Upper lobe of right lung (tissue), 1 donor: ENCODE measurements around the gene ZNF777. TPM values are rescaled to one million over a fixed set of nuclear protein-coding genes. Genes with fewer than 3 reads are reported as not detected.
"Not testable (repeated sequence)": the region's sequence is repeated elsewhere in the genome, so short reads cannot be mapped to it uniquely, and the experiment has no call there.

ENCODE experiments used
- ATAC-seq: fragments of 200-7000 bp; cut with Tn5 transposase; one replicate; pipeline ENCODE4 v1.9.1; 2020; ENCODE audit warnings: mild to moderate bottlenecking, moderate library complexity
- DNase-seq: peaks from one replicate; pipeline ENCODE4 v3.0.0-alpha.2; 2020
- H3K27ac ChIP-seq: fragments of 200-600 bp; one replicate; pipeline ENCODE4 v1.8.0; 2022
- H3K27me3 ChIP-seq: fragments of 200-600 bp; one replicate; pipeline ENCODE4 v1.8.0; 2022; ENCODE audit warnings: mild to moderate bottlenecking
- H3K36me3 ChIP-seq: fragments of 200-600 bp; one replicate; pipeline ENCODE4 v1.8.0; 2022
- H3K4me1 ChIP-seq: fragments of 200-600 bp; one replicate; pipeline ENCODE4 v1.8.0; 2022
- H3K4me3 ChIP-seq: fragments of 200-600 bp; one replicate; pipeline ENCODE4 v1.8.0; 2022; ENCODE audit warnings: mild to moderate bottlenecking
- H3K9me3 ChIP-seq: fragments of 200-600 bp; one replicate; pipeline ENCODE4 v1.8.0; 2022
- intact Hi-C: fragments of 100-400 bp; cut with DNase I; formaldehyde crosslinking; loops from one replicate; pipeline ENCODE4 v1.11.0; 2022
- total RNA-seq: library from RNA; stranded (reverse); fragmentation: NEBNext Ultra II Directional; extraction: Animal tissue kit (Norgen Biotek cat#: 25700); gene quantifications from one replicate; pipeline ENCODE4 v1.2.1, GENCODE V29; 2021
- TF ChIP-seq, protein P1 (sequence below): fragments of 200-600 bp; IDR thresholded peaks from one replicate; pipeline ENCODE4 v1.8.0; 2022; ENCODE audit warnings: antibody characterized with exemption
- donor health status: DM: no; HTN: yes; CAD: no; lungs with severe emphysema.

ZNF777 gene
- total RNA-seq, 1 donor from 2014 or later = 11.3 TPM

DNA sequence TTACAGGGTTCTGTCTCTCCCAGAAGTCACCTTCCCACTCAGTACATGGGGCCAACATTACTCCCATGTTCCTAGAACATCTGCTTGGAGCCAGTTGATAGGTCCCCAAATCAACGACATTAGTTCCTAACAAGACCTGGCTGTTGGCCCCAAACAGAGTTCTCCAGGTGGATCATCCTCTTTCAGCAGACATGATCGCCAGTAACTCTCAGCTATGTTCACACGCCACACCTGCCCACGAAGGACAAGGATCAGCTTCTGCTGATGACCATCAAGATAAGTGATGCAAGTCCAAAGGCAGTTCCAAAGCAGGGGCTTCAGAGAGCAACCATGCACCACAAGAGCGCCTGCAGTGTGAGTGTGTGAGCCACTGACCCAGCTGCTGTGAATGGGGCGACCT is 11.0 kb downstream of the ZNF777 start:
- Histone ChIP-seq H3K4me3 (no peak overlapping the region), H3K9me3 (no peaks in the 10 kb centered on the region), H3K27me3 (no peaks in the 10 kb centered on the region), H3K27ac (no peak overlapping the region), H3K4me1 (no peaks in the 10 kb centered on the region), H3K36me3 (peaks cover 85% of the 10 kb centered on the region)
- no peak for ATAC-seq
- DNase-seq = no peak
- intact Hi-C loops = no loop called here
- TF ChIP-seq, protein P1, sequence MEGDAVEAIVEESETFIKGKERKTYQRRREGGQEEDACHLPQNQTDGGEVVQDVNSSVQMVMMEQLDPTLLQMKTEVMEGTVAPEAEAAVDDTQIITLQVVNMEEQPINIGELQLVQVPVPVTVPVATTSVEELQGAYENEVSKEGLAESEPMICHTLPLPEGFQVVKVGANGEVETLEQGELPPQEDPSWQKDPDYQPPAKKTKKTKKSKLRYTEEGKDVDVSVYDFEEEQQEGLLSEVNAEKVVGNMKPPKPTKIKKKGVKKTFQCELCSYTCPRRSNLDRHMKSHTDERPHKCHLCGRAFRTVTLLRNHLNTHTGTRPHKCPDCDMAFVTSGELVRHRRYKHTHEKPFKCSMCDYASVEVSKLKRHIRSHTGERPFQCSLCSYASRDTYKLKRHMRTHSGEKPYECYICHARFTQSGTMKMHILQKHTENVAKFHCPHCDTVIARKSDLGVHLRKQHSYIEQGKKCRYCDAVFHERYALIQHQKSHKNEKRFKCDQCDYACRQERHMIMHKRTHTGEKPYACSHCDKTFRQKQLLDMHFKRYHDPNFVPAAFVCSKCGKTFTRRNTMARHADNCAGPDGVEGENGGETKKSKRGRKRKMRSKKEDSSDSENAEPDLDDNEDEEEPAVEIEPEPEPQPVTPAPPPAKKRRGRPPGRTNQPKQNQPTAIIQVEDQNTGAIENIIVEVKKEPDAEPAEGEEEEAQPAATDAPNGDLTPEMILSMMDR = no peak

DNA sequence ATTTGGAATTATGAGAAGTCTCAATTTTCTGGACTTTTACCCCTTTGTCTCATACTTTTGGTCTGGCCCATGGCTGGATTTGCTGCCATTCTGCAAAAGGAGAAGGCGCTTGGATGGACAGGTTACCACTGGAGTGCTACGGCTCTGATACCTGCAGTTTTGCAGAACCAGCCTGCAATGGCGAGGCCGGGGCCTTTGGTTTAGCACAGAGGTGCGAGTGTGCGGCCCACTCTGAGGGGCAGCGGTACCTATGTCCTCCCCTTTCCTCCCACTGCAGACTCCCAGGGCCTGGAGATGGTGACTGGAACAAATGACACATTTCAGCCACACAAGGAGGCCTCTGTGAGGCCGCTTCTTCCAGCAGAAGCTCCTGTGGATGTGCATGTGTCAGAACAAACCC is 11.9 kb downstream of the ZNF777 start:
- H3K9me3 ChIP-seq = no peaks in the 10 kb centered on the region
- DNase-seq = no peak

DNA sequence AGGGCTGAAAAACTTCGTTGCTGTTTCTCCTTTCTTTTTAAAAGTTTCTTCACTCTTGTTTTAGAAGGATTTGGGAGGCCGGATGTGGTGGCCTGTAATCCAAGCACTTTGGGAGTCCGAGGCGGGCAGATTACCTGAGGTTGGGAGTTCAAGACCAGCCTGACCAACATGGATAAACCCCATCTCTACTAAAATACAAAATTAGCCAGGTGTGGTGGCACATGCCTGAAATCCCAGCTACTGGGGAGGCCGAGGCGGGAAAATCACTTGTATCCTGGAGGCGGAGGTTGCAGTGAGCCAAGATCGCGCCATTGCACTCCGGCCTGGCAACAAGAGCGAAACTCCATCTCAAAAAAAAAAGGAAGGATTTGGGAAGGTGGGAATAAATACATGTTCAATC is 14.8 kb downstream of the ZNF777 start:
- DNase-seq, intact Hi-C loops, ATAC-seq, H3K27ac ChIP-seq, H3K4me1 ChIP-seq, H3K9me3 ChIP-seq, H3K4me3 ChIP-seq, H3K27me3 ChIP-seq: not testable (repeated sequence)
- H3K36me3 ChIP-seq = peaks cover 72% of the 10 kb centered on the region

More for the DNA sequence above, 11.9 kb downstream of the ZNF777 start:
- intact Hi-C loops = no loop called here
- ATAC-seq = no peak
- H3K4me1 ChIP-seq = no peaks in the 10 kb centered on the region
- H3K27me3 ChIP-seq = no peaks in the 10 kb centered on the region
- no peak overlapping the region for H3K4me3 ChIP-seq
- H3K36me3 ChIP-seq = peaks cover 84% of the 10 kb centered on the region
- H3K27ac ChIP-seq = no peak overlapping the region
- TF ChIP-seq, protein P1 = no peak

DNA sequence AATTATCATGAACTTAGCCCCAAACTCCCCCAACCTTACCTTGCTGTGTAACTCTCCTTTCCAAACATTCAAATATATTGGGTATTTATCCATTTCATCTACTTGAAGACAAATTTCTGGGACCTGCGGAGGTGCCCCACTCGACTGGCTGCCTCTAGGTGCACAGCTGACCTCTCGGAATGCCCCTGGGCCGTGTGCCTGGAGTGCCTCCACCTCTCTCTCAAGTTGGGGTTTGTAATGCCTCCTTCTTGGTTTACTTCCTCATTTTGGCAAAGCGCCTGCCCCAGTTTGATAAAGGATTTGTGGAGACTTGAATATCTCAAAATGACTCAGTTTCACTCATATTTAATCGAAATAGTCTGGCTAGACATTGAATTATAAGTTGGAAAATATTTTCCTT is 16.6 kb downstream of the ZNF777 start:
- TF ChIP-seq, protein P1 = no peak

DNA sequence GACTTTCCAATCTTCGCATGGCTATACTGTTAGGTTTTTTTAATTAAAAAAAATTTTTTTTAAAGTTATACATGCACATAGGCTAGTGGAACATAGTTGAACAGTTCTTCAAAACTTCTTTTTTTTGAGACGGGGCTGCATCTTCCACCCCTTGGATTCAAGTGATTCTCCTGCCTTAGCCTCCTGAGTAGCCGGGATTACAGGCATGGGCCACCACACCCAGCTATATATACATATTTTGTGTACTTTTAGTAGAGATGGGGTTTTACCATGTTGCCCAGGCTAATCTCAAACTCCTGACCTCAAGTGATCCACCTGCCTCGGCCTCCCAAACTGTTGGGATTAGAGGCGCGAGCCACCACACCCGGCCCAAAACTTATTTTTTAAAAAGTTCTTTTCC is 17.3 kb downstream of the ZNF777 start:
- Histone ChIP-seq H3K4me1 (no peaks in the 10 kb centered on the region), H3K4me3 (no peak overlapping the region), H3K9me3 (no peaks in the 10 kb centered on the region), H3K27ac (no peak overlapping the region), H3K27me3 (no peaks in the 10 kb centered on the region), H3K36me3 (peaks cover 47% of the 10 kb centered on the region)
- DNase-seq (no peak), ATAC-seq (no peak)
- TF ChIP-seq, protein P1 = no peak
- intact Hi-C loops = no loop called here

More for the DNA sequence above, 16.6 kb downstream of the ZNF777 start:
- ATAC-seq = no peak
- DNase-seq = no peak
- intact Hi-C loops = no loop called here
- no peaks in the 10 kb centered on the region for H3K4me1 ChIP-seq
- no peak overlapping the region for H3K4me3 ChIP-seq
- no peaks in the 10 kb centered on the region for H3K27me3 ChIP-seq
- H3K9me3 ChIP-seq = no peaks in the 10 kb centered on the region
- H3K27ac ChIP-seq = no peak overlapping the region
- H3K36me3 ChIP-seq = peaks cover 54% of the 10 kb centered on the region

DNA sequence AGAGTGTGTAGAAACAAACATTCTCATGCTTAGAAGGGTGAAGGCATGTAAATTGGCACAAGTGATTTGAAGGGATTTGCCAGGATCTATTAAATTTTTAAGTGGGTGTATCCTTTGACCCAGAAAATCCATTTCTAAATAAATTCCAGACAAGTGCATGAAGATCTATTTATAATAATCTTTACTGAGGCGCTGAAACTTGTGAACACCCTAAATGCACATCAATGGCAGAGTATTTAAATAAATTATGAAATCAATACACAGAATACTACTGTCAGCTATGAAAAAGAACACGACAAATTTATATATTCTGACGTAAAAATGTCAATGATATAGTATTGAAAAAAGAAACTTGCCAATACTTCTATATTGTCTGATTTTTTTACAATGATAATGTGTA is 17.9 kb downstream of the ZNF777 start:
- Histone ChIP-seq H3K36me3 (peaks cover 43% of the 10 kb centered on the region), H3K27ac (no peak overlapping the region), H3K9me3 (no peaks in the 10 kb centered on the region), H3K4me3 (no peak overlapping the region), H3K27me3 (no peaks in the 10 kb centered on the region), H3K4me1 (no peaks in the 10 kb centered on the region)
- ATAC-seq (no peak), DNase-seq (no peak)
- TF ChIP-seq, protein P1 = no peak
- intact Hi-C loops = no loop called here
